Hepatocyte (in vitro differentiated cells): ENCODE data around the gene ZNF354B.

Source experiments
- CTCF ChIP-seq: fragments of 200-600 bp; sonication (generic); IDR thresholded peaks from 2 replicates; pipeline ENCODE4 v1.5.1; 2016; ENCODE audit warnings: antibody characterized with exemption, mild to moderate bottlenecking; ENCODE audit not compliant: poor library complexity
- EZH2 ChIP-seq: fragments of 200-600 bp; sonication (generic); IDR thresholded peaks from 2 replicates; pipeline ENCODE4 v1.6.1; 2016; ENCODE audit warnings: antibody characterized with exemption, mild to moderate bottlenecking, borderline replicate concordance

- no peak for TF ChIP-seq EZH2
- TF ChIP-seq CTCF: no peak
Observed at GRCh38 chr5:178861627-178862026, 1.9 kb downstream of the ZNF354B start.
